GM12865 (cell line): Measurements from ENCODE around the gene ALDH9A1.
"Not testable (repeated sequence)": the region's sequence is repeated elsewhere in the genome, so short reads cannot be mapped to it uniquely, and the experiment has no call there.

Experiments
- DNase-seq: peaks from one replicate; pipeline ENCODE4 v3.0.0; 2010; ENCODE audit warnings: low read depth
- H3K4me3 ChIP-seq: 2 replicates; pipeline ENCODE4 v1.5.1; 2011; ENCODE audit warnings: mild to moderate bottlenecking, low read depth, low read length, control low read depth
- CTCF ChIP-seq: IDR thresholded peaks from 2 replicates; pipeline ENCODE4 v1.5.1; 2011; ENCODE audit warnings: low read length, control low read depth, low read depth, inconsistent platforms; ENCODE audit not compliant: insufficient read depth; ENCODE audit errors: missing control alignments

ALDH9A1 gene

GRCh38 chr1:165686121-165686970, 12.0 kb downstream of the ALDH9A1 start:
- TF ChIP-seq CTCF, result no peak
- DNase-seq, result peak; percentile 35
- no peak overlapping the region for H3K4me3 ChIP-seq

- TF ChIP-seq CTCF, result no peak
- DNase-seq, result no peak
- H3K4me3 ChIP-seq, result no peak overlapping the region
Measured at GRCh38 chr1:165683848-165684485, 14.4 kb downstream of the ALDH9A1 start.

GRCh38 chr1:165680773-165681172, 17.6 kb downstream of the ALDH9A1 start:
- not testable (repeated sequence) for H3K4me3 ChIP-seq, DNase-seq

- DNase-seq, result no peak
- no peak overlapping the region for H3K4me3 ChIP-seq
- TF ChIP-seq CTCF, result no peak
Measured at GRCh38 chr1:165680303-165680702, 18.1 kb downstream of the ALDH9A1 start.

GRCh38 chr1:165679282-165680036, 18.9 kb downstream of the ALDH9A1 start:
- no peak for DNase-seq
- H3K4me3 ChIP-seq, result no peak overlapping the region
- no peak for TF ChIP-seq CTCF

- H3K4me3 ChIP-seq, result no peak overlapping the region
- DNase-seq, result no peak
- no peak for TF ChIP-seq CTCF
Measured at GRCh38 chr1:165678509-165678908, 19.9 kb downstream of the ALDH9A1 start.

- no peak for TF ChIP-seq CTCF
- DNase-seq, result no peak
- H3K4me3 ChIP-seq, result no peak overlapping the region
Measured at GRCh38 chr1:165675794-165676193, 22.6 kb downstream of the ALDH9A1 start.
